IPS-20b (cell line): ENCODE measurements around the gene SAG.
A peak's percentile ranks its signal among the peaks of the same experiment; 100 is the strongest.

Experiments used
- H3K27ac ChIP-seq: one replicate; pipeline ENCODE4 v1.5.1; 2013; ENCODE audit warnings: low read length
- H3K27me3 ChIP-seq: 2 replicates; pipeline ENCODE4 v1.6.1; 2013; ENCODE audit warnings: mild to moderate bottlenecking, low read length, inconsistent platforms; ENCODE audit not compliant: insufficient read depth
- H3K36me3 ChIP-seq: 2 replicates; pipeline ENCODE4 v1.6.1; 2013; ENCODE audit warnings: low read depth, mild to moderate bottlenecking, inconsistent platforms, low read length, moderate library complexity; ENCODE audit not compliant: insufficient read depth
- H3K4me1 ChIP-seq: 2 replicates; pipeline ENCODE4 v1.6.1; 2013; ENCODE audit warnings: mild to moderate bottlenecking, control low read depth, inconsistent platforms, low read length, moderate library complexity; ENCODE audit not compliant: insufficient read depth
- H3K4me3 ChIP-seq: 2 replicates; pipeline ENCODE4 v1.5.1; 2013; ENCODE audit warnings: mild to moderate bottlenecking, low read length, inconsistent platforms
- H3K9ac ChIP-seq: 2 replicates; pipeline ENCODE4 v1.6.1; 2013; ENCODE audit warnings: low read depth, mild to moderate bottlenecking, inconsistent platforms, low read length, moderate library complexity
- H3K9me3 ChIP-seq: 2 replicates; pipeline ENCODE4 v1.6.1; 2013; ENCODE audit warnings: mild to moderate bottlenecking, low read depth, low read length, inconsistent platforms; ENCODE audit not compliant: insufficient read depth

SAG gene

GRCh38 chr2:233351423-233351822, 43.8 kb downstream of the SAG start:
- H3K9ac ChIP-seq: no peak overlapping the region
- no peaks in the 10 kb centered on the region; the same call in 1 of the 2 replicates for H3K36me3 ChIP-seq
- H3K27ac ChIP-seq: no peak overlapping the region
- H3K4me3 ChIP-seq: no peak overlapping the region
- peaks cover 5% of the 10 kb centered on the region; the same call in 1 of the 2 replicates for H3K4me1 ChIP-seq
- no peaks in the 10 kb centered on the region for H3K9me3 ChIP-seq
- H3K27me3 ChIP-seq: peaks cover 39% of the 10 kb centered on the region

DNA sequence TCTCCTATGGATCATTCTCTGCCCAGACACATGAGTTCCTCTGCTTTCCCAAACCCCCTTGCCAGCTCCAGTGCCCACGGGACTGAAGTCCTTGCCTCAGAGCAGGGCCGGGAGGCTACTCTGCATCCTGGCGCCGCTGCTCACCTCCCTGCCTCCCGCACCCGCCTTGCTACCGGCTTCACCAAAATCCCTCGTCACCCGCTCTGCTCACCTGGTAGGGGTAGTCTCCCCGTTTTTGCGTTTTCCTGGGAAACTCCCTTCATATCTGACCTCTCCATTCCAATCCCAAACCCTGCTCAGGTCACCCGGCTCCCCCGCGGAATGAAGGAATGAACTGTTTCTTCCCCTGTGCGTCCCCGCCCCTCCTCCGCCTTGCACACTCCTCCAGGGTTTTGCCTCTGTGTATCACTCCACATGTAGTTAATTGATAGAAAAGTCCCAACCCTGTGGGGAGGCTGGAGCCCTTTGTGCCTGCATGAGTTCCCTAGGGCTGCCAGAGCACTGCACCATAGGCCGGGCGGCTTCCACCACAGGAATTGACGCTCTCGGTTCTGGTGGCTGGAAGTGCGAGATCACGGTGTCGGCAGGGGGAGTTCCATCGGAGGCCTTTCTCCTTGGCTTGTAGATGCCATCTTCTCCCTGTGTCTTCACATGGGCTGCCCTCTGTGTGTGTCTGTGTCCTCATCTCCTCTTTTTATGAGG, 44.7 kb downstream of the SAG start:
- no peak overlapping the region for H3K4me3 ChIP-seq
- H3K9ac ChIP-seq: no peak overlapping the region
- H3K9me3 ChIP-seq: no peaks in the 10 kb centered on the region
- H3K36me3 ChIP-seq: peaks cover 3% of the 10 kb centered on the region; the same call in 1 of the 2 replicates
- H3K4me1 ChIP-seq: peaks cover 5% of the 10 kb centered on the region; the same call in 1 of the 2 replicates
- peaks cover 39% of the 10 kb centered on the region for H3K27me3 ChIP-seq
- no peak overlapping the region for H3K27ac ChIP-seq

DNA sequence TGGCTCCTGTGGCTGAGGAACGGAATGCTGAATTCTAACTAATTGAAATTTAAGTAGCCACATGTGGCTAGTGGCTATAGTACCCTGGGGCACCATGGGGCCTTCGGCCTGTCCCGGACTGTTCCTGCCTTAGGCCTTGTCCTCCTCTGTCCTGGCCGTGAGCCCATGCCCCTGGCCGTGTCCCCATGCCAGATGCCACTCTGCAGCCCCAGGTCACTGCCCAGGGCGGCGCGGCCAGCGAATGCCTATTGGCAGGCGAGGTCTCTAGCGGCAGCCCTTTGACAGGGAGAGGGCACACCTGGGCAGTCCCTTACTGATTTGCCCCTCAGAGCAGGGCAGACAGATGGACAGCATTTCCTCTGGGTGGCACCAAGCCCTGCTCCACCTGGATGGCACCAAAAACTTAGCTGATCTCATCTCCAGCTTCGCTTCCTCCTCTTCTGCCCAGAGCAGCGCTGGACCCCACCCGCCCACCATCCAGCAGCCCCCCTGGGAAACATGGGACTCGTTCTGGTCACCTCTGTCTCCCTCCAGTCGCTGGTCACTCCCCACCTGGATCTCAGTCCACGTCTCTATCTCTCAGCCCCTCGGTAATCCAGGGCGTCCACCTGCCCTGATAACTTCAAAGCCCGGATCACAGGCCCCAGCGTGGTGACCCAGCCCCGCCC, 45.6 kb downstream of the SAG start:
- H3K27me3 ChIP-seq: peaks cover 35% of the 10 kb centered on the region
- H3K4me1 ChIP-seq: peaks cover 5% of the 10 kb centered on the region; the same call in 1 of the 2 replicates
- H3K36me3 ChIP-seq: peaks cover 3% of the 10 kb centered on the region; the same call in 1 of the 2 replicates
- H3K27ac ChIP-seq: no peak overlapping the region
- H3K4me3 ChIP-seq: peak overlapping the region; percentile 81
- no peaks in the 10 kb centered on the region for H3K9me3 ChIP-seq
- H3K9ac ChIP-seq: peak overlapping the region; percentile 69; the same call in 1 of the 2 replicates

- H3K27ac ChIP-seq: no peak within 1 kb of the TSS
Measured at GRCh38 chr2:233353769-233354499, 46.3 kb downstream of the SAG start, which contains the start of gene DGKD. TSS of gene DGKD (plus strand) at chr2:233354494. CDS start at chr2:233354519, 25 bp downstream.

GRCh38 chr2:233354500-233354924, 46.9 kb downstream of the SAG start:
- peak overlapping the region; percentile 77; the same call in 1 of the 2 replicates for H3K4me3 ChIP-seq
- peaks cover 35% of the 10 kb centered on the region for H3K27me3 ChIP-seq
- peaks cover 5% of the 10 kb centered on the region; the same call in 1 of the 2 replicates for H3K4me1 ChIP-seq
- no peak overlapping the region for H3K27ac ChIP-seq
- peaks cover 3% of the 10 kb centered on the region; the same call in 1 of the 2 replicates for H3K36me3 ChIP-seq
- H3K9me3 ChIP-seq: no peaks in the 10 kb centered on the region
- H3K9ac ChIP-seq: no peak overlapping the region

More at GRCh38 chr2:233353769-233354499, 46.3 kb downstream of the SAG start, which contains the start of gene DGKD:
- H3K4me3 ChIP-seq: peak within 1 kb of the TSS; percentile 81
- no peaks in the 10 kb centered on the region for H3K9me3 ChIP-seq
- H3K27me3 ChIP-seq: peaks cover 35% of the 10 kb centered on the region
- H3K9ac ChIP-seq: peak within 1 kb of the TSS; percentile 69; the same call in 1 of the 2 replicates
- H3K36me3 ChIP-seq: peaks cover 3% of the 10 kb centered on the region; the same call in 1 of the 2 replicates
- H3K4me1 ChIP-seq: peaks cover 5% of the 10 kb centered on the region; the same call in 1 of the 2 replicates

DNA sequence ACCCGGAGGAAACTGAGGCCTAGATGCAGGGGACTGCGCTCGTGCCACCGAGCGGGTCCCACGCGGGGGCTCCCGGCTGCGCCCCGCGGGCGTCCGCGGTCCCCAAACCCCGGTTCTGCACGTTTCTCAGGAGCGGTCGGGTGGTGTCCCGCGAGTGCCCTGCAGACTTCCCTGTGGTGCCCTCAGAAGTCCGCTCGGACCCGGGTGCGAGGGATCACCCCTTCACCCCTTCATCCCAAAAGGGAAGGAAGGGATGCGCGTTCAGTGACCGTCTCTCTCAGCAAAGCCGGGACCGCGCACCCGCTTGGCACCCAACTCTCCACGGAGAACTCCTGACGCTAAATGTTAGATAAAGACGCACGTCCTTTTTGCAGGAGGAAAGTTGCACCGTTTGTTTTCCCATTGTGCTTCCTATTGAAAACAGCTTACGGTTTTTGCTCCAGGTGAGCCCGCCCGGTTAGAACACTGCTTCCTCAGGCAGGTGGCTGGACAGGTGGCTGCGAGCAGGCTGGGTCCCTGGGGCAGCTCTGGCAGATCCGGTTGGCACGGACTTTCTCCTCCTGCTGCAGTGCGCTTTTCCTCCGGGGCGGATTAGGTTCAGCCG, 47.5 kb downstream of the SAG start:
- Histone ChIP-seq H3K9ac (peak overlapping the region; percentile 59; the same call in 1 of the 2 replicates), H3K4me3 (peak overlapping the region; percentile 77), H3K4me1 (peaks cover 5% of the 10 kb centered on the region; the same call in 1 of the 2 replicates), H3K9me3 (no peaks in the 10 kb centered on the region), H3K36me3 (peaks cover 3% of the 10 kb centered on the region; the same call in 1 of the 2 replicates), H3K27ac (no peak overlapping the region), H3K27me3 (peaks cover 35% of the 10 kb centered on the region)

DNA sequence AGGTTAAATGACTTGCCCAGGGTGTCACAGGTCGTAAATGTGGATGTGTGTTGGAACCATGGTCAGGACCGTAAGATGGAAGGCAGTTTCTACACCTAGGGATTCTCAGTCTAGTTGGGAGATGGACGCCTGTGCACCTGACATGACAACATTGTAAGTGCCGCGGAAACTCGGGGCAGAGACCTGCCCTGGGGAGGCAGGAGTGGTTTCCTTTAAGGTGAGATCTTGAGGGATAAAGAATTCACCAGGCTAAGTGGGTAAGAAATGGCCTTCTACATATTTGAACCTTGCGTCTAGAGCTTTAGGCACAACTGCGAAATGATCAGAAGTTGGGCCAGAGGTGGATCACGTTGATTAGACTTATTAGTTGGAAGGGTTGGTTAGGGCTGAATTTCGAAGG, 48.3 kb downstream of the SAG start:
- no peak overlapping the region for H3K27ac ChIP-seq
- H3K9ac ChIP-seq: no peak overlapping the region
- peaks cover 2% of the 10 kb centered on the region; the same call in 1 of the 2 replicates for H3K4me1 ChIP-seq
- H3K27me3 ChIP-seq: peaks cover 35% of the 10 kb centered on the region
- H3K36me3 ChIP-seq: peaks cover 3% of the 10 kb centered on the region; the same call in 1 of the 2 replicates
- H3K9me3 ChIP-seq: no peaks in the 10 kb centered on the region
- H3K4me3 ChIP-seq: peak overlapping the region; percentile 77; the same call in 1 of the 2 replicates

DNA sequence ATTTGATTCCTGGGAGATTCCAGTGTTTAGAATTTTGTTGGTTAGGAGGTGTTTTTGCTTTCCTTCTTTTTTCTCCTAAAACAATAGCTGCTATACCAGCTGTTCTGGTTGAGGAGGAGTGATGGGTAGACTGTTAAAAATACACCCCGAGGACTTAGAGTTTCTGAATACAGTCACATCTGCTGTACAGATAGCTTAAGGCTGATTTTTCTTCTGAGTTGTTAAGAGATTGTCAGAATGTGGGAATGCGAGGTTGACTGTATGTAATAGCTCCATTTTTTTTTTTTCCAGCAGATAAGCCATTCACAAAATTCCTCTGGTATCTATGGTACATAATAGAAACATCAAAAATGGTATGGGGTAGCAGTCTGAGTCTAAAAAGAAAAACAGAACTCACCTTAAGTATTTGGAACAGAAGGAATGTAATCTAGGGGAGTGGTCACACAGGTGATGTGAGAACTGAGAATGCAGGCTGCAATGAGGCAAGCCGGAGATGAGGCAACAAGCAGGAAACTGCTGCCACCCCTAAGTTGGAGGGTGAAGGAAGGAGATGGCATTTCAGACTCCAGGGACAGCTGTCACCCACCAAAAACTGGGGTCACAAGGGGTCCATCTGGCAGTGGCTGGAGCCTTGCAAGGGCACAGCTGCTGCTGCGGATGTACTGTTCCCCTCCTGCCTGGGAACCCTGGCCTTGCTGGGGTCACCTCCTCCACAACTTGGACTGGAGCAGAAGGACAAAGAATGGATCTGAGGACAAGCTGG, 49.1 kb downstream of the SAG start:
- Histone ChIP-seq H3K36me3 (peaks cover 3% of the 10 kb centered on the region; the same call in 1 of the 2 replicates), H3K4me1 (peaks cover 2% of the 10 kb centered on the region; the same call in 1 of the 2 replicates), H3K27me3 (peaks cover 35% of the 10 kb centered on the region), H3K9me3 (no peaks in the 10 kb centered on the region), H3K27ac (no peak overlapping the region), H3K9ac (no peak overlapping the region), H3K4me3 (no peak overlapping the region)

DNA sequence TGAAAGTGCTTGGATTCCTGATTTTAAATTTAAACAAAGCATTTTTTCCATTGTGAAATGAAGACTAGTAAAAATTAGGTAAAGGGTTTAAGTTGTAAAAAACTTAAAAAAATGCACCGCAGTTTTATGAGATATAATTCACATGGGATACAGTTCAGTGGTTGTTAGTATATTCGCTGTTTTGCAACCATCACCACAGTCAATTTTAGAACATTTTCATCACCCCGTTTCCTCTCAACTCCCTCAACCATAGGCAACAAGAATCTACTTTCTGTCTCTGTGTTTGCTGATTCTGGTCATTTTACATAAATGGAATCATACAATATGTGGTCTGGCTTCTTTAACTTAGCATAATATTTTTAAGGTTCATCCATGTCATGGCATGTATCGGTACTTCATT, 50.7 kb downstream of the SAG start:
- Histone ChIP-seq H3K4me3 (no peak overlapping the region), H3K4me1 (peaks cover 2% of the 10 kb centered on the region; the same call in 1 of the 2 replicates), H3K9ac (no peak overlapping the region), H3K9me3 (no peaks in the 10 kb centered on the region), H3K27me3 (peaks cover 21% of the 10 kb centered on the region), H3K27ac (no peak overlapping the region), H3K36me3 (peaks cover 3% of the 10 kb centered on the region; the same call in 1 of the 2 replicates)

- Histone ChIP-seq H3K4me3 (no peak overlapping the region), H3K9ac (no peak overlapping the region), H3K4me1 (no peaks in the 10 kb centered on the region), H3K27ac (no peak overlapping the region), H3K36me3 (peaks cover 3% of the 10 kb centered on the region; the same call in 1 of the 2 replicates), H3K9me3 (no peaks in the 10 kb centered on the region), H3K27me3 (peaks cover 16% of the 10 kb centered on the region)
Measured at GRCh38 chr2:233358947-233359346, 51.3 kb downstream of the SAG start.
